HEK293 (cell line): ENCODE data around the gene TOM1.

Source experiments
- CTCF ChIA-PET: fragments of 350-600 bp; formaldehyde crosslinking; extraction: SDS; loops from one replicate; lab custom pipeline; 2021; ENCODE audit warnings: antibody characterized with exemption; lab: Yijun Ruan, JAX
- POLR2A ChIA-PET: fragments of 300-600 bp; formaldehyde crosslinking; extraction: SDS; loops from one replicate; lab custom pipeline; 2020; ENCODE audit warnings: antibody characterized with exemption, inconsistent platforms; lab: Yijun Ruan, JAX
- H3K27ac ChIP-seq: fragments of 200-500 bp; sonication (Bioruptor generic); 2 replicates; pipeline ENCODE4 v1.5.1; 2014; ENCODE audit warnings: low read depth, low read length, control low read depth, inconsistent platforms; ENCODE audit errors: extremely low read depth
- H3K36me3 ChIP-seq, 2 experiments: fragments of 200-500 bp in 1 of 2; sonication (Bioruptor generic) in 1 of 2; 1 replicate in 1 of 2; 2 replicates in 1 of 2; pipeline ENCODE4 v1.5.1; 2014 to 2017; ENCODE audit warnings: inconsistent platforms in 2 of 2, low read length in 2 of 2; ENCODE audit not compliant: control insufficient read depth in 2 of 2, insufficient read depth in 1 of 2
- H3K4me1 ChIP-seq: fragments of 200-500 bp; sonication (Bioruptor generic); 2 replicates; pipeline ENCODE4 v1.5.1; 2014; ENCODE audit warnings: mild to moderate bottlenecking, low read length, inconsistent platforms; ENCODE audit not compliant: control insufficient read depth, insufficient read depth
- H3K4me3 ChIP-seq: 2 replicates; pipeline ENCODE4 v1.5.1; 2011; ENCODE audit warnings: low read depth, mild to moderate bottlenecking, control low read depth, low read length, moderate library complexity
- H3K9me3 ChIP-seq: fragments of 200-500 bp; sonication (Bioruptor generic); 2 replicates; pipeline ENCODE4 v1.5.1; 2014; ENCODE audit warnings: low read depth, low read length, inconsistent platforms; ENCODE audit not compliant: control insufficient read depth, insufficient read depth
- CTCF ChIP-seq: fragments of 450-650 bp; formaldehyde crosslinking; IDR thresholded peaks from 2 replicates; pipeline ENCODE4 v1.5.1; 2016; ENCODE audit warnings: missing biosample characterization, missing genetic modification characterization
- FEZF1 ChIP-seq: fragments of 450-650 bp; formaldehyde crosslinking; IDR thresholded peaks from 2 replicates; pipeline ENCODE4 v1.5.1; 2016; ENCODE audit warnings: missing biosample characterization, missing genetic modification characterization
- GLIS2 ChIP-seq: fragments of 450-650 bp; formaldehyde crosslinking; IDR thresholded peaks from 2 replicates; pipeline ENCODE4 v1.5.1; 2016; ENCODE audit warnings: missing biosample characterization, missing genetic modification characterization
- MEIS1 ChIP-seq: sonication (generic); formaldehyde crosslinking; IDR thresholded peaks from 2 replicates; pipeline ENCODE4 v1.8.1; 2022; ENCODE audit warnings: missing genetic modification reagents, mild to moderate bottlenecking, borderline replicate concordance
- MYNN ChIP-seq: fragments of 450-650 bp; formaldehyde crosslinking; IDR thresholded peaks from 2 replicates; pipeline ENCODE4 v1.5.1; 2016; ENCODE audit warnings: missing biosample characterization, missing genetic modification characterization, borderline replicate concordance
- SP2 ChIP-seq: fragments of 450-650 bp; formaldehyde crosslinking; IDR thresholded peaks from 2 replicates; pipeline ENCODE4 v1.5.1; 2016; ENCODE audit warnings: missing biosample characterization, missing genetic modification characterization
- ZFHX2 ChIP-seq: fragments of 450-650 bp; formaldehyde crosslinking; conservative IDR thresholded peaks from 2 replicates; pipeline ENCODE4 v1.5.1; 2016; ENCODE audit warnings: missing biosample characterization, missing genetic modification characterization
- ZNF140 ChIP-seq: fragments of 450-650 bp; formaldehyde crosslinking; IDR thresholded peaks from 2 replicates; pipeline ENCODE4 v1.5.1; 2016; ENCODE audit warnings: missing biosample characterization, missing genetic modification characterization
- ZNF302 ChIP-seq: fragments of 450-650 bp; formaldehyde crosslinking; IDR thresholded peaks from 2 replicates; pipeline ENCODE4 v1.5.1; 2016; ENCODE audit warnings: missing biosample characterization, missing genetic modification characterization, low read depth
- ZNF548 ChIP-seq: fragments of 450-650 bp; formaldehyde crosslinking; IDR thresholded peaks from 2 replicates; pipeline ENCODE4 v1.5.1; 2016; ENCODE audit warnings: missing biosample characterization, missing genetic modification characterization
- ZNF555 ChIP-seq: fragments of 450-650 bp; formaldehyde crosslinking; conservative IDR thresholded peaks from 2 replicates; pipeline ENCODE4 v1.5.1; 2017; ENCODE audit warnings: missing biosample characterization, mild to moderate bottlenecking, missing genetic modification characterization, inconsistent platforms
- ZNF629 ChIP-seq: fragments of 450-650 bp; formaldehyde crosslinking; IDR thresholded peaks from 2 replicates; pipeline ENCODE4 v1.5.1; 2017; ENCODE audit warnings: missing biosample characterization, missing genetic modification characterization
- ZNF76 ChIP-seq: fragments of 450-650 bp; formaldehyde crosslinking; IDR thresholded peaks from 2 replicates; pipeline ENCODE4; 2016; ENCODE audit warnings: low read depth, missing biosample characterization, missing genetic modification characterization, borderline replicate concordance
- TF ChIP-seq, protein P1 (sequence below): fragments of 450-650 bp; formaldehyde crosslinking; IDR thresholded peaks from 2 replicates; pipeline ENCODE4 v1.5.1; 2016; ENCODE audit warnings: missing biosample characterization, missing genetic modification characterization
- TF ChIP-seq, protein P2 (sequence below): fragments of 450-650 bp; formaldehyde crosslinking; IDR thresholded peaks from 2 replicates; pipeline ENCODE4 v1.5.1; 2016; ENCODE audit warnings: missing biosample characterization, missing genetic modification characterization, borderline replicate concordance

TOM1 gene

GRCh38 chr22:35313311-35314121 lies 13.8 kb downstream of the TOM1 start:
- H3K9me3 ChIP-seq, result no peaks in the 10 kb centered on the region
- ChIA-PET POLR2A (interaction anchor here (1.5 kb wide), 1 partner anchor 14 kb away, joined by 8 read pairs; the partner anchor contains the start of gene TOM1), CTCF (interaction anchor here (0.6 kb wide), 1 partner anchor 891 kb away, joined by 3 read pairs; no protein-coding TSS in a partner anchor)
- no peak overlapping the region for H3K27ac ChIP-seq
- no peak overlapping the region for H3K4me3 ChIP-seq
- H3K36me3 ChIP-seq, result peaks cover 0 to 12% of the 10 kb centered on the region in 2 experiments; a peak in 1 of 3 replicates
- 0 out of 2 replicates have a peak, but pooled peaks cover 4% of the 10 kb centered on the region for H3K4me1 ChIP-seq
- TF ChIP-seq ZNF629 (tag by site-specific recombination) (peak; percentile 38; the same call in 1 of the 2 replicates), ZNF76 (tag by site-specific recombination) (no peak)
- TF ChIP-seq, all 188 proteins: peak for 1

DNA sequence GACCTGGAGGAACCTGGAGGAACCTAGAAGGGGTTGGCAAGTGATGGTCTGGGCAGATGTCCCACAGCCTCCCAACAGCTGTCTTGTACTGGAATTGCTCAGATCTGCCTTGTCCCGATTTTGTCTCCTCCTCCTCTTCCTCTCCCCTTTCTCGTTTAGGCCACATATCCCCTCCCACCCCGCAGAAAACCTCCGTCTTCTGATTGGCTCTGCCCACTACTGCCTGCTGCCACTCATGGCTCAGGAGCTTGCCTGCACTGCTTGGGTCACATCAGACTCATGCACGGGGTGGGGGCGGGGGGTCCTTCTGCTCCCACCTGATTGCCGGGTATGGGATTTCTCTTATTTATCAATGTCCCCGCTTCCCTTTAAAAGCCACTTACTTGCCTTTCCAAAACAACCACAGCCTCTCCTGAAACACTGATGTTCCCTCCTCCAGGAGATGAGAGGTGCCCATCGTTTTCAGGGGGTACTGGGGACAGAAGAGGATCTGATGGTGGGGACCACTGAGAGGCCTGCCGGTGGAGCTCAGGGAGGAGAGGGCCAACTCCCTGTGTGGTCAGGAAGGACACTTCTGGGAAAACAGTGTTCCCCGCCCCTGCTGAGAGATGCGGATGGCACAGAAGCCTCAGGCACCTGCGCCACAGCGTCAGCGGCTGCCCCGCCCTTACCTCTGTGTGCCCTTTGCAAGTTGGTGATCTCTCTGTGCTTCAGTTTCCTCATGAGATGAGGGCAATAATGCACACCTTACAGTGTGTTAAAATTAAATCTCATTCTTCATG lies 14.7 kb downstream of the TOM1 start:
- no peaks in the 10 kb centered on the region for H3K9me3 ChIP-seq
- ChIA-PET POLR2A (interaction anchor here (0.6 kb wide), 1 partner anchor 51 kb away, joined by 5 read pairs; no protein-coding TSS in a partner anchor), CTCF (interaction anchor here (0.6 kb wide), 1 partner anchor 890 kb away, joined by 3 read pairs; no protein-coding TSS in a partner anchor)
- TF ChIP-seq SP2 (tag by site-specific recombination), result peak; percentile 35
- TF ChIP-seq, protein P1, sequence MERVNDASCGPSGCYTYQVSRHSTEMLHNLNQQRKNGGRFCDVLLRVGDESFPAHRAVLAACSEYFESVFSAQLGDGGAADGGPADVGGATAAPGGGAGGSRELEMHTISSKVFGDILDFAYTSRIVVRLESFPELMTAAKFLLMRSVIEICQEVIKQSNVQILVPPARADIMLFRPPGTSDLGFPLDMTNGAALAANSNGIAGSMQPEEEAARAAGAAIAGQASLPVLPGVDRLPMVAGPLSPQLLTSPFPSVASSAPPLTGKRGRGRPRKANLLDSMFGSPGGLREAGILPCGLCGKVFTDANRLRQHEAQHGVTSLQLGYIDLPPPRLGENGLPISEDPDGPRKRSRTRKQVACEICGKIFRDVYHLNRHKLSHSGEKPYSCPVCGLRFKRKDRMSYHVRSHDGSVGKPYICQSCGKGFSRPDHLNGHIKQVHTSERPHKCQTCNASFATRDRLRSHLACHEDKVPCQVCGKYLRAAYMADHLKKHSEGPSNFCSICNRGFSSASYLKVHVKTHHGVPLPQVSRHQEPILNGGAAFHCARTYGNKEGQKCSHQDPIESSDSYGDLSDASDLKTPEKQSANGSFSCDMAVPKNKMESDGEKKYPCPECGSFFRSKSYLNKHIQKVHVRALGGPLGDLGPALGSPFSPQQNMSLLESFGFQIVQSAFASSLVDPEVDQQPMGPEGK (tag by site-specific recombination), result no peak
- 0 out of 2 replicates have a peak, but pooled peaks cover 4% of the 10 kb centered on the region for H3K4me1 ChIP-seq
- H3K36me3 ChIP-seq, result peaks cover 0 to 20% of the 10 kb centered on the region in 2 experiments; a peak in 1 of 3 replicates
- no peak overlapping the region for H3K27ac ChIP-seq
- no peak overlapping the region for H3K4me3 ChIP-seq

GRCh38 chr22:35315141-35315854 lies 15.6 kb downstream of the TOM1 start:
- CTCF ChIA-PET, result no interaction called here
- Histone ChIP-seq H3K9me3 (no peaks in the 10 kb centered on the region), H3K36me3 (peaks cover 0 to 30% of the 10 kb centered on the region in 2 experiments; a peak in 1 of 3 replicates), H3K27ac (no peak overlapping the region), H3K4me1 (0 out of 2 replicates have a peak, but pooled peaks cover 4% of the 10 kb centered on the region), H3K4me3 (no peak overlapping the region)
- POLR2A ChIA-PET, result no interaction called here
- no peak for TF ChIP-seq MEIS1 (CRISPR knock-in tag)
- TF ChIP-seq CTCF (tag by site-specific recombination), result no peak
- no peak for TF ChIP-seq ZNF140 (tag by site-specific recombination)
- no peak for TF ChIP-seq ZFHX2 (tag by site-specific recombination)
- TF ChIP-seq, protein P2, sequence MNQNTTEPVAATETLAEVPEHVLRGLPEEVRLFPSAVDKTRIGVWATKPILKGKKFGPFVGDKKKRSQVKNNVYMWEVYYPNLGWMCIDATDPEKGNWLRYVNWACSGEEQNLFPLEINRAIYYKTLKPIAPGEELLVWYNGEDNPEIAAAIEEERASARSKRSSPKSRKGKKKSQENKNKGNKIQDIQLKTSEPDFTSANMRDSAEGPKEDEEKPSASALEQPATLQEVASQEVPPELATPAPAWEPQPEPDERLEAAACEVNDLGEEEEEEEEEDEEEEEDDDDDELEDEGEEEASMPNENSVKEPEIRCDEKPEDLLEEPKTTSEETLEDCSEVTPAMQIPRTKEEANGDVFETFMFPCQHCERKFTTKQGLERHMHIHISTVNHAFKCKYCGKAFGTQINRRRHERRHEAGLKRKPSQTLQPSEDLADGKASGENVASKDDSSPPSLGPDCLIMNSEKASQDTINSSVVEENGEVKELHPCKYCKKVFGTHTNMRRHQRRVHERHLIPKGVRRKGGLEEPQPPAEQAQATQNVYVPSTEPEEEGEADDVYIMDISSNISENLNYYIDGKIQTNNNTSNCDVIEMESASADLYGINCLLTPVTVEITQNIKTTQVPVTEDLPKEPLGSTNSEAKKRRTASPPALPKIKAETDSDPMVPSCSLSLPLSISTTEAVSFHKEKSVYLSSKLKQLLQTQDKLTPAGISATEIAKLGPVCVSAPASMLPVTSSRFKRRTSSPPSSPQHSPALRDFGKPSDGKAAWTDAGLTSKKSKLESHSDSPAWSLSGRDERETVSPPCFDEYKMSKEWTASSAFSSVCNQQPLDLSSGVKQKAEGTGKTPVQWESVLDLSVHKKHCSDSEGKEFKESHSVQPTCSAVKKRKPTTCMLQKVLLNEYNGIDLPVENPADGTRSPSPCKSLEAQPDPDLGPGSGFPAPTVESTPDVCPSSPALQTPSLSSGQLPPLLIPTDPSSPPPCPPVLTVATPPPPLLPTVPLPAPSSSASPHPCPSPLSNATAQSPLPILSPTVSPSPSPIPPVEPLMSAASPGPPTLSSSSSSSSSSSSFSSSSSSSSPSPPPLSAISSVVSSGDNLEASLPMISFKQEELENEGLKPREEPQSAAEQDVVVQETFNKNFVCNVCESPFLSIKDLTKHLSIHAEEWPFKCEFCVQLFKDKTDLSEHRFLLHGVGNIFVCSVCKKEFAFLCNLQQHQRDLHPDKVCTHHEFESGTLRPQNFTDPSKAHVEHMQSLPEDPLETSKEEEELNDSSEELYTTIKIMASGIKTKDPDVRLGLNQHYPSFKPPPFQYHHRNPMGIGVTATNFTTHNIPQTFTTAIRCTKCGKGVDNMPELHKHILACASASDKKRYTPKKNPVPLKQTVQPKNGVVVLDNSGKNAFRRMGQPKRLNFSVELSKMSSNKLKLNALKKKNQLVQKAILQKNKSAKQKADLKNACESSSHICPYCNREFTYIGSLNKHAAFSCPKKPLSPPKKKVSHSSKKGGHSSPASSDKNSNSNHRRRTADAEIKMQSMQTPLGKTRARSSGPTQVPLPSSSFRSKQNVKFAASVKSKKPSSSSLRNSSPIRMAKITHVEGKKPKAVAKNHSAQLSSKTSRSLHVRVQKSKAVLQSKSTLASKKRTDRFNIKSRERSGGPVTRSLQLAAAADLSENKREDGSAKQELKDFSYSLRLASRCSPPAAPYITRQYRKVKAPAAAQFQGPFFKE (tag by site-specific recombination), result no peak
- TF ChIP-seq ZNF555 (tag by site-specific recombination), result no peak
- TF ChIP-seq ZNF548, result no peak
- no peak for TF ChIP-seq ZNF302 (tag by site-specific recombination)
- no peak for TF ChIP-seq FEZF1 (tag by site-specific recombination)
- TF ChIP-seq GLIS2 (tag by site-specific recombination), result no peak
- no peak for TF ChIP-seq MYNN (tag by site-specific recombination)
